HG03060 (cell line): ENCODE data around the gene SLC22A23.

Experiments used
- ATAC-seq: cut with Tn5 transposase; IDR thresholded peaks from one replicate; pipeline ENCODE4 v1.9.1; 2021; ENCODE audit warnings: low read depth, moderate number of reproducible peaks; ENCODE audit not compliant: unreplicated experiment

The SLC22A23 gene, protein sequence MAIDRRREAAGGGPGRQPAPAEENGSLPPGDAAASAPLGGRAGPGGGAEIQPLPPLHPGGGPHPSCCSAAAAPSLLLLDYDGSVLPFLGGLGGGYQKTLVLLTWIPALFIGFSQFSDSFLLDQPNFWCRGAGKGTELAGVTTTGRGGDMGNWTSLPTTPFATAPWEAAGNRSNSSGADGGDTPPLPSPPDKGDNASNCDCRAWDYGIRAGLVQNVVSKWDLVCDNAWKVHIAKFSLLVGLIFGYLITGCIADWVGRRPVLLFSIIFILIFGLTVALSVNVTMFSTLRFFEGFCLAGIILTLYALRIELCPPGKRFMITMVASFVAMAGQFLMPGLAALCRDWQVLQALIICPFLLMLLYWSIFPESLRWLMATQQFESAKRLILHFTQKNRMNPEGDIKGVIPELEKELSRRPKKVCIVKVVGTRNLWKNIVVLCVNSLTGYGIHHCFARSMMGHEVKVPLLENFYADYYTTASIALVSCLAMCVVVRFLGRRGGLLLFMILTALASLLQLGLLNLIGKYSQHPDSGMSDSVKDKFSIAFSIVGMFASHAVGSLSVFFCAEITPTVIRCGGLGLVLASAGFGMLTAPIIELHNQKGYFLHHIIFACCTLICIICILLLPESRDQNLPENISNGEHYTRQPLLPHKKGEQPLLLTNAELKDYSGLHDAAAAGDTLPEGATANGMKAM

DNA sequence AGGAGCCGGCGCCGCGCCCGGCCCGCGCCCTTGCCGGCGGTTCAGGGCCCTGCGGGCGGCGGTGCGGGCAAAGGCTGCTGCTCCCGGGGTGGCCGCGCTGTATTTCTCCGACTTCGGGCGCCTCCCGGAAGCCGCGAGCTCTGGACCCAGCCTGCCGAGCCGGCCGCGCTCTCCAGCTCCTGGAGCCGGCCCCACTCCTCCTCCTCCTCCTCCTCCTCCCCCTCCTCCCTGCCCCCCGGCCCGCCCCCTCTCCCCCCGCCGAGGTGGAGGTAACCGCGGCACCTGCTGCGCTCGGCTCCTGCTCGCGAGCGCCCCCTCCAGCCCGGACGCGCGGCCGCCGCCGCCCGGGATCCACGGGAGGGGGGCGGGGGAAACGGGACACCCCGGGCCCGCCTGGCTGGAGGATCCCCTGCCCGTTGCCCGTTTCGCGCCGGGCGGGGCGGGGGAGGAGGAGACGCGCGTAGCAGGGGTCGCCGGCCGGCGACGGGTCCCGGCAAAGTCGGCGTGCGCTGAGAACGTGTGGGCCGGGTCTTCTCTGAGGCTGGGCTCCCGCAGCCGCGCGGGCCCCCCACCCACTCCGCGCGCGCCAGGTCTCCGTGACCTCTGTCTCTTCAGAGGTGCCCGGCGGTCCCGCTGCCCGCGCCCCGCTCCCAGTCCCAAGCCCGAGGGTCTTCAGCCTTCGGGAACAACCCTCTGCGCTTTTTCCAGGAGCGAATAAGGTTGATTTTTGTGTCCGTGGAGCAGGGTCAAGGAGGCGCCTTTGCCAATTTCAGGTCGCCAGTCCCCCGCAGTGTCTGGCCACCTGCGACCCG, at the start of gene SLC22A23:
SLC22A23 (minus strand) TSS at position 153 of the 812 bp plus-strand sequence. CDS start 491 bp downstream, outside the sequence.
- no peak for ATAC-seq

DNA sequence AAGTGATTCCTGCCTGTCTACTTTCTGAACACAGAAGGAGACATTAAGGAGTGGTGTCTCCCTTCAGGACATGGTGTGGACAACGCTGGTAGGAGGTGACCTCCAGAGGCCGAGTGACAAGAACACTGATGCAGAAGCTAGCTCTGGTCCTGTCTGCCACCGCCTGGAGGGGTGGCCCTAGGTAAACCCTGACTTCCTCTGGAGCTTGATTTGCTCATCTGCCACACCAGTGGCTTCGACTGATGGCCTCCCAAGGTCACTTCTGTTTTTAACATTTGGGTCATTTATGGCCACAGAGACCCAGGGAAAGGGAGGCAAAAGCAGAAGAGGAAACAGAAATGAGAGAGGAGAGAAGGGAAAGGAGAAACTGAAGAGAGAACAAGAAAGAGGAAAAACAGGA, 49.4 kb upstream of the SLC22A23 start:
- no peak for ATAC-seq

- ATAC-seq: no peak
These were observed 48.3 kb upstream of the SLC22A23 start for GRCh38 chr6:3504938-3505805.

- no peak for ATAC-seq
These were observed 47.5 kb upstream of the SLC22A23 start for GRCh38 chr6:3504354-3504753.

DNA sequence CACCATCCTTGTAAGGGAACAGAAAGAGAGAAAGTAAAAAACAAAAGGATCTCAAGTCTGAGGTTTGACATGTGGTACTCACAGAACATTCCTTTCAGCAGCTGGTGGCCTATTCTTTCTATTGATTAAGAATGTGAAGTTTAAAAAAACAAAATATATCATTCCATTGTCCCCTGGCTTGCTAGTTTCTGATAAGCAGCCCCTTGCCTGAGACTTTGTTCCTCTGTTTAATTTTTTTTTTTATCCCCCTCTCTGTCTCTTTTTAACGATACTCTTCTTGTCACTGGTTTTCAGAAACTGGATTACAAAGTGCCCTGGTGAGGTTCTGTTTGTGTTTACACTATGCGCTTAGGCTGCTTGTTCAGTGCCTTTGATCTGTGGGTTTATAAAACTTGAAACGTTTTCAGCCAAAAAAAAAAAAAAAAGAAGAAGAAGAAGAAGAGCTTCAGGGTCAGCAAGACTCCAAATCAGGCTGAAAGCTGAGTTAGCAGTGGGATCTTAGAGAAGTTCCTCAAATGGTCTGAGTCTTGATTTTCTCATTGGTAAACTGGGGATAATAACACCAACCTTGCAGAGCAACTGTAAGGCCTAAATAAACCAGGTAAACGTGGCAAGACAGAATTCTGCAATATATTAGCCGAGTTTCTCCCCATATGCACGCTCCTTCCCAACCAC, 45.1 kb upstream of the SLC22A23 start:
- no peak for ATAC-seq

DNA sequence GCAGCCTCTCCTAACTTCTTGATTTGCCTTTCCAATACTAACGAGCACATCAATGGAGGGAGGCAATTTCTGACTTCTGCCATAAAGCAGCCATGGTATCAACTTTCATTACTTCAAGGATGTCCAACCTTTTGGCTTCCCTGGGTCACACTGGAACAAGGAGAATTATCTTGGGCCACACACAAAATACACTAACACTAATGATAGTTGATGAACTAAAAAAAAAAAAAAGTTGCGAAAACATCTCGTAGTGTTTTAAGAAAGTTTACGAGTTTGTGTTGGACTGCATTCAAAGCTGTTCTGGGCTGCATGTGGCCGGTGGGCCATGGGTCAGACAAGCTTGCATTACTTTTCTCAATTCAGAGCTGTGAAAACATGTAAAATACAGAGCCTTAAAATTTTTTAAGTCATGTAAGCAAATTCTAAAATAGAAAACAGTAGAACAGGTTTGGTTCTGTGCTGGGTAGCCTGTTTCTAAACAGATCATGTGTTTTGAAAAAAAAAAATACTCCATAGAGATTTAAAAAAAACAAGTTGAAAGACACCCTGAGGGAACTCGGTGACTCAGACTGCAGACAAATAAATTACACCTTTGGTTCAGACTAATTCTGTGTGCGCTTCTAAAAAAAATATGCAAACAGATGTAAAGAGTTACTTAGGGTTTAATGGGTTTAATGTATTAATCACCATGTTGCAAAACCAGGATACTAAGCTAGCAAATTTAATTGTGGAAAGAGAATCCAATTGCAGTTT, 43.6 kb upstream of the SLC22A23 start:
- no peak for ATAC-seq

DNA sequence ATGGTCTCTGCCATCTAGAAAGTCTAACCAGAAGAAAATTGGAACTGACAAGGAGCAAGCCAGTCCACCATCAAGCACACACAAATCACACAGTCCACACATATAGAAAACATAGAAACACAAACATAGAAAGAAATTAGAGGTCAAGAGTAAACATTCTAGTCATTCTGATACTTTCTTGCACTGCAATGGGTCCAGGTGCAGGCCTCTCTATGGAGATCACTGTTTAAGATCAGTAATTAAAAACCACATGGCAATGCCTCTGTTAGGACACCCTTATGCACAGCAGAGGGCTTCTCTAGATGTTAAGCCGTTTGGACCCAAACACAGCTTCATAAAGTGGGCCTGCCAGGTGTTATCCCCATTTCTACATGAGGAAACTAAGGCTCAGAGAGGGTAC, 42.8 kb upstream of the SLC22A23 start:
- ATAC-seq: no peak

- ATAC-seq: no peak
These were observed 39.5 kb upstream of the SLC22A23 start for GRCh38 chr6:3496395-3496794.

DNA sequence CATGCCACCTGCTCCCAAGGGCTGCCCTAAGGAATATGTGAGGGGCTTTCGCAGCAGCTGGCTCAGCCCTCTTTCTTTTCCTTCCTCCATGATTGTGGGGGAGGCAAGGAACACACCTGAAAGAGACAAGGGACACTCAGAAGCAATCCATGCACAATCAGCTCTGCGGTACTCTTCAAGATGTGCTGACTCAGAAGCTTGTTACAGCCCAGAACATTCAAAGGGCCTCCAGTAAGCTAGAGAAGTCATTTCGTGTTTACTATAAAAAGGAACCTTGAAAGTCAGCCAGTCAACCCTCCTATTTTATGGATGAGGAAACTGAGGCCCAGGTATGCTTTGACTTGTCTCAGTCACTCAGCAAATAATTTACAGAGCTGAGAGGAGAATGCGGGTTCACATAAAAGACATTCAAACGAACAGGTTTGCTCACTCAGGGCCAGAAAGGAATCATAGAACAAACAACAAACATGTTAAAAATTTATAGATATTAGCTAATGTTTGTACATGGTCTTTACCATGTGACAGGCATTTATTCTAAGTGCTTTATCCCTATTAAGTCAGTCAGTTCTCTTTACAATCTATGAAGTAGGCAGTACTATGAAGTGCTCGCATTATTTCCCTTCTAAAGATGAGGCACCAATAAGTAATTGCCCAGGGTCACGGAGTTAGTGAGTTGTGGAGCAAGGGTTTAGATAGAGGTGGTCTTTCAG, 37.7 kb upstream of the SLC22A23 start:
- no peak for ATAC-seq

DNA sequence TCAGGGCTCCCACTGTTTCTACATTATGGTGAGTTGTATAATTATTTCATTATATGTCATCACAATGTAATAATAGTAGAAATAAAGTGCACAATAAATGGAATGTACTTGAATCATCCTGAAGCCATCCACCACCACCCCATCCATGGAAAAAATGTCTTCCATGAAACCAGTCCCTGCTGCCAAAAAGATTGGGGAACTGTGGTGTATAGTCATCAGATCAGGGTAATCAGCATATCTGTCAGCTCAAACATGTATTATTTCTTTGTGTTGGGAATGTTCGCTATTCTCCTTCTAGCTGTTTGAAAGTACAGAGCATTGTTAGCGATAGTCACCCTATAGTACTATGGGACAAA, 33.8 kb upstream of the SLC22A23 start:
- ATAC-seq: no peak

- no peak for ATAC-seq
These were observed 33.2 kb upstream of the SLC22A23 start for GRCh38 chr6:3489961-3490624.

DNA sequence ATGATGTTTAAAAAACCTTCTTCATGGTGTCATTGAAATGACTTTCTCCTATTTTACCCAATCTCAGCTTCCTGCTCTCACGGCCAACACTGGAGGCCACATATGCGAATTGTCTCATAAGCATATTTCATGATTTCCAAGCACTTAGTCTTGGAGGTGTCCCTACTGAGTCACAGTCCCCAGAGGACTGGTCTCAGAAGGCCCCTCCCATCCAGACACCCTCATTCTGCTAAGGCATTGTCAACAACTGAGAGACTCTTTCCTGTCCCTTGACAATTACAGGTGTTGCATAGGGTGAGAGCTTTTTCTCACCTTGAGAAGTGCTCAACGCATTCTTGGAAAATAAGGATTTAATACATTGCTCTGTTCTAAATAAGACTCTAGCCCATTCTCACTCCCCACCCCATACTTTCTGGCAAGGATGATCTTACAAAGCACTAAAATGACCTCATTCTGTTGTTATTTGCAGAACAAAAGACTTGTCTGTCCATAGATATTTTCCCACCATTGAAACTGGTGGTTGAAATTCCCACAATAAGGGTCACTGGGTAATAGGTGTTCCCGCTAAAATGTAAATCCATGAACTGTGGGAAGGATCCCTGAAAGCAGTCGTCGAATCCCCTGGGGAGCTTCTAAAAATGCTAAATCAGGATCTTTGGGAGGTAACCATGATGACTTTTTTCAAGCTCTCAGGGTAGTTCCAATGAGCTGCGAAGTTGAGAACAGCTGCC, 32.3 kb upstream of the SLC22A23 start:
- ATAC-seq: no peak

DNA sequence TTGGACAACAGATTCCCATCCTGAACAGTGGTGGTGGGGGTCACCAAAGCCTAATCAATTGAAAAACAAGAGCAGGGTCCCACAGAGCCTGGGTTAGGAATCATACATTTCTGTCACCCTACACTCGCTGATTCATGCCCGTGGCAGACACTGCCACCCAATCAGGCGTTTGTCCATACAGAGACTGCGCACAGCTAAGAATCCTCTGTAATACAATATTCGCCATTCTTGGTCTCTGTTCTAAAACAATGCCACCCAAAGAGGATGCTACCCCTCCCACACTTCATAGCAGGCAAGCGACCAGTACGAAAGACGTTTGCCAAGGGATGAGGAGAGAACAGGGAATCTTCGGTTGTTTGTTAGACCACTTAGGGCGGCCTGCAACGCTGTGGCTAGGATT, 28.1 kb upstream of the SLC22A23 start:
- no peak for ATAC-seq

DNA sequence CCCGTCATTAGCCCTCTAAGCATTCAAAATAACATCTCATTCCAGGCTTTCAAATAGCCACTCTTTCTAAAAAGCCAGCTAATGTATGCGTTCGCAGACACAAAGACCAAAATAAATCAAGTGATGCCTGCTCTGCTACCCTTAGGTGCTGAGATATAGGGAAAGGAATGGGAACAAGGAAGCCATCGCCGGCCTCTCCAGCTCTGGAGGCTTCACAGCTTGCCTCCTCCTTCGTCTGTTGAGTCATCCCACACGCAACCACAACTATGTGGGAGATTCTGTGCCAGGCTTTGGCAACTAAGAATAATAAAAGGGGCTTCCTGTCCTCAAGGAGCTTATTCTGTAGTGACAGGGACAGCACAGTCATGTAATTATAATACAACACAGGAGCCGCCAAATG, 27.3 kb upstream of the SLC22A23 start:
- no peak for ATAC-seq

GRCh38 chr6:3483675-3484074, 26.8 kb upstream of the SLC22A23 start:
- ATAC-seq: no peak

DNA sequence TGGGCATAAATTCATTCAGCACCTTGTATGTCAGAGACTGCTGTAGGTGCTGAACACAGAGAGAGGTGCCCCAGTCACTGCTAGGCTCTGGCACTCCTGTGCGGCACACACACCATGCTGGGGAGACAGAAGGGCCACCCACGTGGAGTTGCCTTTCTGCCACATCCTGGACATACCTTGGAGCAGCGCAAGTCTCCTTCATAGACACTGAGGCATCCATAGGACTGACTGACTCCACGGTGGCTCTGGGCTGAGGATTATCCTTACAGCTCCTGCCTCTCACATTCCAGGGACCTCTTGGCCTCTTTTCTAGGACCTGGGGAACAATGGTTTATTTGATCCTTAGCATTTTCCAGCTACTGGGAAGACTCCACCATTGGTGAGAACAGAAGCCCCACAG, 26.0 kb upstream of the SLC22A23 start:
- ATAC-seq: no peak

GRCh38 chr6:3481640-3482039, 24.8 kb upstream of the SLC22A23 start:
- ATAC-seq: no peak
